HTR-8/SVneo (cell line): Measurements from ENCODE around the gene C22orf15.

Experiments
- DNase-seq: peaks from one replicate; pipeline ENCODE4 v3.0.0; 2011; ENCODE audit warnings: low spot score, mixed read lengths; ENCODE audit not compliant: insufficient read length
- FAIRE-seq: peaks from 2 replicates; lab custom pipeline; 2011; peaks lifted over from hg19 to GRCh38; lab: Jason Lieb, UNC

The C22orf15 gene

DNA sequence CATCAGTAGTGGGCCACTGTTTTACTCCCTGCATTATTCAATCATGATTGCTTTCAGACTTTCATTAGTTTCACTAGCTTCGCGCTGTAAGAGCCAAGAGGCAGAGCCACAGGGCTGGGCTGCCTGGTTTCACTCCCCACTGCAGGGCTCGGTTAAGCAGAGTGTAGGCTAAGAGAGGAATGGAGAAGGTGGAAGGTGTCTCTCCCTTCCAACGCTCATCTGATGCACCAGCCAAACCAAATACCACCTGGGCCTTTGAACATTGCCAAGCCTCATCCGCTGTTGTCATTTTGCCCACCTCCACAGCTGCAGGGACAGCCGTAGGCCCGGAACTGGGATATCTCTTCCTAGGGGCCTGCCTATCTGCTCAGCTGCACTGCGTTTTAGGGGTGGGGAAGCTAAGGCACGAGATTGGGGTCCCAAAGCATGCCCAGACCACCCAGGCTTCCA, 23.5 kb downstream of the C22orf15 start:
- no peak for DNase-seq

DNA sequence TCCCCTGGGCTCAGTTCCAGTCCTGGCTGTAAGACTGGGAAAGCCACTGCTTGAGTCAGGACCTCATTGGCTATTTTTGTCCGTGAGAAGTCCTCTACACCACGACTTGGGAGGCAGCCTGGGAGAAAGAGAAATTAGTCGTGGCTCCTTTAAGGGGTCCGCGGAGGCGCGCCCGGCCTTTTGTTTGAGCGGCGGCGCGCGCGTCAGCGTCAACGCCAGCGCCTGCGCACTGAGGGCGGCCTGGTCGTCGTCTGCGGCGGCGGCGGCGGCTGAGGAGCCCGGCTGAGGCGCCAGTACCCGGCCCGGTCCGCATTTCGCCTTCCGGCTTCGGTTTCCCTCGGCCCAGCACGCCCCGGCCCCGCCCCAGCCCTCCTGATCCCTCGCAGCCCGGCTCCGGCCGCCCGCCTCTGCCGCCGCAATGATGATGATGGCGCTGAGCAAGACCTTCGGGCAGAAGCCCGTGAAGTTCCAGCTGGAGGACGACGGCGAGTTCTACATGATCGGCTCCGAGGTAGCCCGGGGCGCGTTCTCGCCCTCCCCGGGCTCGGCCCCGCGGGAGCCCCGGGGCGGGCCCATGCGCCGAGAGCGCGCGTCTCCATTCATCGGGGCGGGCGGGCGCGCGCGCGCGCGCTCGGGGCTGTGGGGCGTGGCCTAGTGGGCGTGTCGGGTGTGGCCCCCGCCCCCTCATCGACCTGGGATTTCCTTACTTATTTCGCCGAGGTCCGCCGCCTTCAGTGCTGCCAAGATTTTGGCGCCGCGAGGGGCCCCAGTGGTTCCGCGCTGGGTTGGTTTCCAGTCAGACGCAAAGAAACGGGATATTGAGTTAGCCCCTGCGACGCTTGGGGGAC, 24.2 kb downstream of the C22orf15 start, which contains the start of gene SMARCB1:
Gene SMARCB1, plus strand, starts transcription at position 215 of the 848 bp plus-strand sequence. Its CDS starts 204 bp downstream, at position 419.
- DNase-seq (peak; percentile 78), FAIRE-seq (no peak)

More for the DNA sequence above, 23.5 kb downstream of the C22orf15 start:
- FAIRE-seq, result no peak

DNA sequence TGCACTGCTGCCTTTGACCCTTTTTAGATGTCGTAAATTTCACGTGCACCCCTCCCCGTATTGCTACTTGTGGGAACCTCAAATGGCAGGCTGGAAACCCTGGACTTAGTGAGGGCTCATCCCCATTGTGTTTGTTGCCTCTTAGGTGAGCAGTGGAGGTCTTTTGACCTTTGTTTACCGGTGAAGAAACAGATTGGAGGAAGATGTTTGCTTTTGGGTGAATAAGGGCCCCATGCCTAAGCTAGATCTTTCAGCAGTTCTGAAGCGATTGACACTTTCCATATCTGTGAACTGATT, 24.8 kb downstream of the C22orf15 start:
- DNase-seq (no peak), FAIRE-seq (no peak)

DNA sequence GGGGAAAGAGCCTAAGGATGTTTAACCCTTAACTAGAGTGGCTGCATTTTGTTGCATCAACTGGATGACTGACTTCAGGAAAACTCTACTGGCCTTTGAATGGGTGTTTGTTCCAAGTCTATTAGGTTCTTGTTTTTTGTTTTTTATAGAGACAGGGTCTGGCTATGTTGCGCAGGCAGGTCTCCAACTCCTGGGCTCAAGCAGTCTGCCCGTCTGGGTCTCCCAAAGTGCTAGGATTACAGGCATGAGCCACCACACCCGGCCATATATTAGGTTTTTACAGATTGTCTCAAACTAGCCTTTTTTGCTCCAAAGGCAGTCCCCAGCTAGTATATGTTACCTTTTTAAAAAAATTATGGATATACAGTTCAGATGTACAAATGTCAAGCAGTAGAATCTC, 25.1 kb downstream of the C22orf15 start:
- no peak for FAIRE-seq
- DNase-seq, result no peak

DNA sequence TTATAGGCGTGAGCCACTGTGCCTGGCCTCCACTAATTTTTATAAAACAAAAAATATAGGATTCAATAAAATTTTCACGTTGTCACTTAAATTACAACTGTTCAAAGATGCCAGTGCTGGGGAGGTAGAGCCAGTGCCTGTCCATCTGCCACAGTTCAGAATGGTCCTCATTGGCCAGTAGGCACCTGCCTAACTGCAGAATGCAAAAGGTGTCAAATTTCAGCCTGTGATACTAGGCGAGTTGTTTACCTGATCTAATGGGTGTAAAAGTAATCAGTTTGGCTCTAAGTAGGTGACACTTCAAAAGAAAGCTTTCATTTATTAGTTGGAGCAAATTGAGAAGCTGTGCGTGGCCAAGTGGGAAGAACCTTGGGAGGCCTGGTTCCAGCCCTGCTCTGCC, 26.3 kb downstream of the C22orf15 start:
- DNase-seq (no peak), FAIRE-seq (no peak)

DNA sequence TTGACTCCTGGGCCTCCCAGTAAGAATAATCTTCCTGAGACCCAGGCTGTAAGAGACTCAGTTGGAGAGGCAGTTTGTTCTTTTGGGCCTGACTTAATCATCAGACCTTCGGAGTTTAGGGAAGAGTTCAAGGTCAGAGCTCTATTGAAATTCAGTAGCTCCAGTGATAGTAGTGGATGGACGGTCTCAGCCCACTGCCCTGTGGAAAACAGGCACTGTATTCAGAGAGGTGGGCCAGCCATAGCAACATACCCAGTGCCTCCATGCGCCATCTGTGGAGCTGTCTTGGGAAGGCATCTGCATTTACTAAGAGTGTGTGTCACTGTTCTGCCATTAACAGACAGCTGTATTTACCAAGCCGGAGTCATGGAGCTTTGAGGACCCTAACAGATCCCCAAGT, 26.8 kb downstream of the C22orf15 start:
- DNase-seq, result no peak
- no peak for FAIRE-seq

DNA sequence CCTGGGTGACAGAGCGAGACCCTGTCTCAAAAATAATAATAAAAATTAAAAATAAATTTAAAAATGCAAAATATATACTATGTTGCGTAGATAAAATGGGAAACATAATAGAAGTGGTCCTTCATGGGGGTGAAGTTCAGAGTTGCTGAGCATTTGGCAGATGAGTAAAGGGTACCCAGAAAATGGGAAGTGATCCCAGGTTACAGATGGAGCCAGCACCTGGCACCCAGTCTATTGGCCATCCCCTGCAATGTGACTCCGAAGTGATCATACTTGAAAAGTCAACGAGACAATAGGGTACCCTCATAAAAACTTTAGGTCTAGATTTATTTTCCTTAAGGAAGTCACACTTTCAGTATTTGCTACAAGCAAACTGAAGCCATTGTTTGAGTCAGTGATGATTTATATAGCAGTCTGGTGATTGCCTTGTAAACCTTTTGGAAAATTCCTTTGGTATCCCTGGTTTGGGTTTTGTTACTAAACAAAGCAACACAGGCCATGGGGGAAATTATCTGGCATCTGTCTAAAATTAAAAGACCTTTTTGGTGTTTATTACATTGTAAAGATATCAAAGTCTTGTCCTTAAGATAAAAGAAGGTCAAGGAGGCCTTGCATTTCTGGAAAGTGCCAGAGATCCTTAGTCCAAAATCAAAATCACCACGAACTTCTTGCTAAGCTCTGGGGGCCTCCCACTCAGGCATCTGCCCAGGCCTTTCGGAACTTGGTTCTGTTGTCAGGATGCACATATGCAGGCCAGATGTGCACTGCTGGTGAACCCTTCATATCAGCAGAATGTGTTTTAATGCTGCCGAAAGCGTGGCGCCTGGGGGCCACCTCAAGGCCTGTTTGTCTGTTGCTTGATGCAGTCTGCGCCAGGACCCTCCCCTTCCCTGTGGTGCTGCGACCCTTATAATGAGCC, 28.3 kb downstream of the C22orf15 start:
- no peak for FAIRE-seq
- DNase-seq, result no peak

DNA sequence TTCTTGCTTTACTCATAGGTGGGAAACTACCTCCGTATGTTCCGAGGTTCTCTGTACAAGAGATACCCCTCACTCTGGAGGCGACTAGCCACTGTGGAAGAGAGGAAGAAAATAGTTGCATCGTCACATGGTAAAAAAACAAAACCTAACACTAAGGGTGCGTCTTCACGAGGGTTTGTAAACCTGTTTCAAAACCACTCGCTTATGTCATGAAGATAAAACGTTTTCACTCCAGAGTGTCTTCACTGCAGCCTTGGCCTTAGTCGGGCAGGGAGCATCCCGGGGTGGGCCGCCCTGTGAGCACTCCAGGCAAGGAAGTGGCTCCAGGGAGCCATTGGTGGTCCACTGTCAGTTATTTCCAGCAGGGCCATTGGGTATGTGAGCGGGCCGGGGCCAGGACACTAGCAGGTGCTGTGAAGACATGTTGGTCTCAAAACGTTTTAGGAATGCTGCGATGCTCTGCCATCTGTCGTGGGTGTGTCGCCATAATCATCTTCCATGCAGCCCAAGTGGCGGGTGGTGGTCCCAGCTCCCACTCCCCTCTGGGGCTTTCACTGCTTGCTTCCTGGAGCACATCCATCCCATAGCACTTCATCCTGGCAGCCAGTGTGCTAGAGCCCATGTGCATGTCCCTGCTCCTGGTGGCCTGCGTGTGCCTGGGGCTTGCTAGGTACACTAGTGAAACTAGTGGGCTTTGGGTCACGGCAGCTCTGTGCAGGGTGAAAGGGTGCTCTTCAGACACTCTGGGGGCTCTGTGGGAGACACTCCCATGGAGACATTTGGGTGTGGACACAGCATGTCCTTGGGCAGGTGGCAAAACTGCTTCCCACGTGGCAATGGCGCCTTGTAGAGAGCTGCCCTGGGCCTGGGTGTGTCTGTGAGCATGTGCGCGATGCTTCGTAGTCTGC, 29.2 kb downstream of the C22orf15 start:
- FAIRE-seq, result no peak
- DNase-seq, result no peak

DNA sequence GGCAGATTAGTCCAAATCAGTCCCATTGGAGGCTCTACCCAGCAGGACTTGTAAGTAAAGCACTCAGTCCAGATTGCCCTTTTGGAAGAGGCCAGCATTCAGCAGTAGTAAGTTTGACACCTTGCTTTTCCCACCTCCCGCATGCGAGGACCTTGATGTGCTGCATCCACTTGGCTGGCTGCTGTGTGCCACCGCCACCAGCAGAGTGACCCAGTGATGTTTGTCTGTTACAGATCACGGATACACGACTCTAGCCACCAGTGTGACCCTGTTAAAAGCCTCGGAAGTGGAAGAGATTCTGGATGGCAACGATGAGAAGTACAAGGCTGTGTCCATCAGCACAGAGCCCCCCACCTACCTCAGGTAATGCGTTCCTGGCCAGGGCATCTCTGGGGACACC, 30.5 kb downstream of the C22orf15 start:
- DNase-seq (no peak), FAIRE-seq (no peak)

DNA sequence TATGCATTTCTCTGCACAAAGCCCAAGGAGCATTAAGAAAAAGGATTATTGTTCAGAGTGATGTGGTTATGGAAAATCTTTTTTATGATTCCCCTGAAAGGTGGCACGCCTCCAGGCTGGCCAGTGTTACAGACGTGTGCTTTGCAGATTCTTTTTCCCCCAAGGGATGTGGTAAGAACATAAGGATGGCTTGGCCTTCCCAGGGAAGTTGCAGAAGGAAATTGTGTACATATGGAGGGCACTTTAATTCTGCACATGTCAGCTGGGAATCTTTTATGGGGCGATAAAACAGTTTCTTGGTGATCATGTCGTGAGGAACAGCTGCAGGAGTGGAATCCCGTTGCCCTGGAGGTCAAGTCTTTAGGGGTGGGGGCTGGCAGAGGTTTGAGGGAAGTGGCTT, 33.7 kb downstream of the C22orf15 start:
- FAIRE-seq (no peak), DNase-seq (no peak)

DNA sequence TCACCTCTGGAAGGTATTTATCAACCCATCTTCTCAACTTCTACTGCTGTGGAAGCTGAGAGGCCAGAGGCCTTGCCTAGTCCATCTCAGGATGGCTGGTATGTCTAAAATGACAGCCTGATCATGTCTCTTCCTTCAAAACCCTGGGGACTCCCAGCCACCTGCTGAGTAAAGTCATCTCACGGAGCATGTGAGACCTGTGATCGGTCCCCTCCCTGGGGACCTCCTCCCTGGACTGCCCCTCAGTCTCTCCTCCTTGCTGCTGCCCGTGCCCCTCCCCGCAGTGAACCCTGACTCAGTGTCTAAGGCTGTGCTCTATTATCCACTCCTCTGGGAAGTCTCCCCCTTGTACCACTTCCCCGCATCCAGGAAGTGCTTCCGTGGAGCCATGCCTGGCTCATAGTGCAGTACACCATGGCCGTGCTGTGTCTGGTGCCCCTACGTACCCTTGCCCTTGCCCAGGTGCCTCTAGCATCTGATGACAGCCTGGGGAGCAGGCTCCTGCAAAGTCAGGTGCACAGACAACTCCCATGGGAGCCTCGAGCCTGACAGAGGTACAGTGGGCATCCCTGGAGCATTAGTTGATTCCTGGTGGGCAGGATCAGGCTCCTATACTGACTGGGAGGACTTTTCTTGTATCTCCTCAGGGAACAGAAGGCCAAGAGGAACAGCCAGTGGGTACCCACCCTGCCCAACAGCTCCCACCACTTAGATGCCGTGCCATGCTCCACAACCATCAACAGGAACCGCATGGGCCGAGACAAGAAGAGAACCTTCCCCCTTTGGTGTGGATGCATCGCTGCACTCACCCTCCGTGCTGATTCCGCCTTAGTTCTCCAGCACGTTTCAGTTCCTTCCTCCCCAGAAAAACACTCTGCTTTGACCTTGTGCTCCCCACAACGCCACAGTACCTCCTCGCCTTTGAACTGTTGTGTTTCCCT, 37.8 kb downstream of the C22orf15 start:
- DNase-seq, result no peak
- no peak for FAIRE-seq

DNA sequence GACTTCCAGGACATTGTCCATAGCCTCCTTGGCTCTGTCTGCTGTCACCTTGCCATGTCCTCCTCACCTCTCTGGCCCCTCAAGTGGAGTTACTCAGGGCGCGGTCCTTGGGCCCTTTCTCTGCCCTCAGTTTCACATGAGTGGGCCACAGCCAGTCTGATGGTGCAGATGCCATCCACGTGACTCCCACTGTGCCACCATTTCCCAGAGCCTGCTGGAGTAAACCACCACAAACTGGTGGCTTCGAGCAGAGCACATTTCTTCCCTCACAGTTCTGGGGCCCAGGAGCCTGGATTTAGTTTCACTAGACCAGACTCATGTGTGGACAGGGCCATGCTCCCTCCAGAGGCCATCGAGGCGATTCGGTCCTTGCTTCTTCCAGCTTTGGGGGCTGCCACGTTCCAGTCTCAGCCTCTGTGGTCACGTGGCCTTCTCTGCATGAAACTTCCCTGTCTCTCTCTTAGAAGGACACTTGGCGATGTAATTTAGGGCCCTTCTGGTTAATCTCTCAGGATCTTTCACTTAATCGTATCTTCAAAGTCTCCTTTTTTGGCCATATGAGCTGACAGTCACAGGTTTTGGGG, 38.5 kb downstream of the C22orf15 start:
- FAIRE-seq, result no peak
- no peak for DNase-seq

DNA sequence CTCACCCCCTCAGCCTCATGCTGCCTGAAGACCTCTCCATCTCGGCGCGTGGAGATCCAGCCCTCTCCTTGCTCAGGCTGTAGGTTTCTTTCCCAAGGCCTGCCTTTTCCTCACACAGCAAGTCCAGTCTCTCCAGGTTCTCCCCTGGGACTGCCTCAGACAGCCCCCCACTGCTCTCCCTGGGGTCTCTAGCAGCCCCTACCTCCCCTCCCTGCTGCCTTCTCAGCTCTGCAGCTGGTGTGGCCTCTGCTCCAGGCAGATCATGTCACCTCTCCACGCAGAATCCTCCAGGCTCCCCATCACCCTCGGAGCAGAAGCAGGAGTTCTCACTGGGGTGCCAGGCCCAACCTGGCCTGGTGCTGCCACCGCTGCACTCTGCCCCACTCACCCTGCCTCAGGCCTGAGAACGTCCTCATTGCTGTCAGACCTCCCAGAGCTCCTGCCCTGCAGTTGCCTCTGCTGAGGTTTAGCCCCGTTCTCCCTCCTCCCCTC, 39.1 kb downstream of the C22orf15 start:
- no peak for DNase-seq
- FAIRE-seq, result no peak

DNA sequence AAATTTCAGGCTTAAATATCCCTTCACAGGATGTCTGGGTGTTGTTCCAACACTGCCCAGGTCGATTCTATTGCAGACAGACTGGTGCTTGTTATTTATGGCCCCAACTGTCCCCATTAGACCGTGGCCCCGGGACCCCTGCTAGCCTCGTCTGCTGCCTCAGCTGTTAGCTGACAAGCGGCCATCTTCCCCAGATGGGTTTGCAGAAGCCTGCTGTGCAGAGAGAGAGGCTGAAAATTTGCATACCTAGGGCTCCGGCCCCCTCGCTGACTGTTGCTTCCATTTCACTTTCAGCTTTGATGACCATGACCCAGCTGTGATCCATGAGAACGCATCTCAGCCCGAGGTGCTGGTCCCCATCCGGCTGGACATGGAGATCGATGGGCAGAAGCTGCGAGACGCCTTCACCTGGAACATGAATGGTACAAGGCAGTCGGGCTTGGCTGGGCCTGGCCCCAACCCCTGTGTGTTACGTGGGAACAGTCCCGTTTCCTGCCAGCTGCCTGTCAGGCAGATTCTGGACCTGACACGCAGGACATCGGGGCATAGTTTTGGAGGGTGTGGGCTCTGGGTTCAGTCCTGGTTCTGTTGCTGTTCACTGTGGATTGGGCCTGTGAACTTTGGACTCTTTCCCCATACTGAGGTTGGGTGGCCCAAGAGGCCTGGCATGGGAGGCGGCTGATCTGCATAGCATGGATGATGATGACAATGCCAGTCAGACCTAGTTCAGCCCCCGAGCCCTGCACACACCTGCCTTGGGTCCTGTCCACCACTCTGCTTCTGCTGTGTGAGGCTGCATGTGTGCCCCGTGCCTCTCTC, 40.4 kb downstream of the C22orf15 start:
- DNase-seq (no peak), FAIRE-seq (no peak)

DNA sequence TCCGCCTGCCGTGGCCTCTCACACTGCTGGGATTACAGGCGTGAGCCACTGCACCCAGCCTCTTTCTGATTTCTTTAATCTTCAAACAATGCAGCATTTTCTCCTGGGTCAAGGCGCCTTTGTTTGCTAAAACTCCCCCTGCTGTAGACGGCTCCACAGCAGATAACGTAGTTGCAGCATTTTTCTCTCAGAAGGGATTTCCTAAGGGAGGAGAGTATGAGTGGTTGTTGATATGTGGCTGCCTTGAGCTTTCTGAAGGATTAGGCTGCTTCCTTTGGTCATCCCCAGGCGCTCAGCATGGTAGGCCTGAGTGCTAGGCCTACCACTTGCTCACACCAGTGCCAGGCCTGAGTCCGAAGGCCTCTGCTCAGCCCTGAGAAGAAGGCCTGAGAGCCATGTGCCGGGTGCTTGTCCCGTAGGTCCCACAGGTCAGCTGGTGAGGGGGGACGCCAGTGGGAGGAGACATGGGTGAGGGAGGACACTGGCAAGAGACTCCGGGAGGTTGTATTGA, 42.0 kb downstream of the C22orf15 start:
- no peak for DNase-seq
- FAIRE-seq, result no peak

DNA sequence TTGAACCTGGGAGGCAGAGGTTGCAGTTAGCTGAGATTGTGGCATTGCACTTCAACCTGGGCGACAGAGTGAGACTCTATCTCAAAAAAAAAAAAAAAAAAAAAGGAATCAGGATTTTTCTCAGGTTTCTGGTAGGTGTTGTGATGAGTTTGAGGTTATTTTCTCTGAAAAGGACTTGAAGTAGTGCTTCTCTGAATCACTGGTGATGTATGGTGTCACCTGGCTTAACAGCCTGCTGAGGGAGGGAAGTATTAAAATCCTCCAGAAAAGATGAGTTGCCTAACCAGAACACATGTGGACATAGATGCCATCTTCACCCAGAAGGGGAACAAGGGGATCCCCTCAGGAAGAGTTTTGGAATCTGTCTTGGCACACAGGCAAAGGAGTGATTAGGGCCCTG, 44.0 kb downstream of the C22orf15 start:
- DNase-seq (no peak), FAIRE-seq (no peak)

DNA sequence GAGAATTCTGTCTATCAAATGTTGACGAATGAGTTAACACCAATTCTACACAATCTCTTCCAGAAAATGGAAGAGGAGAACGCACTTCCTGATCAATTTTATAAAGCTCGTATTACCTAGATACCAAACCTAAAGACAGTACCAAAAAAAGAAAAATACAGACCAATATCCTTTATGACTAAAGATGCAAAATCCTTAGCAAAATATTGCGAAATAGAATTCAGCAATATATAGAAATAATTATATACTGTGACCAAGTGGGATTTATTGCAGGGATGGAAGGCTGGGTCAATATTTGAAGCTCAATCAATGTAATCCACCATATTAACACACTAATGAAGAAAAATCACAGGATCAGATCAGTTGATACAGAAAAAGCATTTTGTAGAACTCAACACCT, 49.6 kb downstream of the C22orf15 start:
- DNase-seq, result no peak
- no peak for FAIRE-seq
